ENCODE data around the gene TRPV5.

Gene TRPV5

DNA sequence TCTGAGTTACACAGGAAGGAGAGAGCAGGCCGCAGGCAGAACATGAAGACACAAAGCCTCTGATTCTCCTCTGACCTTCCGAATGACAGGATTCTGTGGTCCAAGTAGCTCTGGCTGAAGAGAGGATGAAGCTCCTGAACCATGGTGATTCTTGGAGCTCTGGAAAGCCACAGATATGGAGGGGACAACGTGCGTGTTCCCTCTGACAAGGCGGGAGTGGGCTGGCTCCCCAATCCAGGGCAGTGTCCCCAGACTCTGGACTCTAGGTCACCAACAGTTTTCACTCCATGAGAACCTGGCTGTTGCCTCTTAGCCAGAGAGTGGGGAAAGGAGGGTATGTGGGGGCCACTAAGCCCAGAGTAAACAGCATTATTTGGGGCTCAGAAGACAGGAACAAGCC, 40.6 kb downstream of the TRPV5 start:
- H3K4me3 ChIP-seq (ENCODE audit: low read depth, low read length) = no peak overlapping the region
- no peak for DNase-seq (ENCODE audit: low read depth)
- TF ChIP-seq, protein P1, sequence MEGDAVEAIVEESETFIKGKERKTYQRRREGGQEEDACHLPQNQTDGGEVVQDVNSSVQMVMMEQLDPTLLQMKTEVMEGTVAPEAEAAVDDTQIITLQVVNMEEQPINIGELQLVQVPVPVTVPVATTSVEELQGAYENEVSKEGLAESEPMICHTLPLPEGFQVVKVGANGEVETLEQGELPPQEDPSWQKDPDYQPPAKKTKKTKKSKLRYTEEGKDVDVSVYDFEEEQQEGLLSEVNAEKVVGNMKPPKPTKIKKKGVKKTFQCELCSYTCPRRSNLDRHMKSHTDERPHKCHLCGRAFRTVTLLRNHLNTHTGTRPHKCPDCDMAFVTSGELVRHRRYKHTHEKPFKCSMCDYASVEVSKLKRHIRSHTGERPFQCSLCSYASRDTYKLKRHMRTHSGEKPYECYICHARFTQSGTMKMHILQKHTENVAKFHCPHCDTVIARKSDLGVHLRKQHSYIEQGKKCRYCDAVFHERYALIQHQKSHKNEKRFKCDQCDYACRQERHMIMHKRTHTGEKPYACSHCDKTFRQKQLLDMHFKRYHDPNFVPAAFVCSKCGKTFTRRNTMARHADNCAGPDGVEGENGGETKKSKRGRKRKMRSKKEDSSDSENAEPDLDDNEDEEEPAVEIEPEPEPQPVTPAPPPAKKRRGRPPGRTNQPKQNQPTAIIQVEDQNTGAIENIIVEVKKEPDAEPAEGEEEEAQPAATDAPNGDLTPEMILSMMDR (IDR thresholded peaks at IDR 0.05; ENCODE audit: low read depth, low read length, missing control alignments) = no peak

DNA sequence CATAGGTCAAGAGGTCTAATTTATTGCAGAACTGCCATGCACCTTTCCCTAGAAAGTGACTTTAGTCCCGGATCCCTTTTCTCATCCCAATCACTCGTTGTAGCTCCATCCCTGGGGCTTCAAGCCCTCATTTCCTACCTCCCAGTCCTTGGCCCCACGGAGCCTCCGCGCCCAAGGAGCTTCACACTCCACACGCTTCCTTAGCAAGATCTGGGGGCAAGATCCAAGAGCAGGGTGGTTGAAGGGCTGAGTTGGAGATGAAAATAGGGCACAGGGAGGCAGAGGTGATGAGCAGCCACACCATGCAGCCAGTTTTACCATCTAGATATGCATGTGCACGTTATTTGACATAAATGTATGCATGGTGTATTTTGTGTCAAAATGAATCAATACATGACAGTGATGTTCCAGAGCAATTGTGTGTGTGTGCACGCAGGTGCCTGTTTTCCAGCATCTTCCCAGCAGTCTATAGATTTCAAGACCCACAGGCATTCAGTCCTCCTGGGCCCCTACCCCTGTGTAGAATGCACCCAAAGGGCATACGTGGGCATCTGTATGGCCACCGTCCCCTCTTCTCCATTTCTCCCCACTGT, 42.0 kb downstream of the TRPV5 start:
- no peak overlapping the region for H3K4me3 ChIP-seq (ENCODE audit: low read depth, low read length)
- TF ChIP-seq, protein P1 (IDR thresholded peaks at IDR 0.05; ENCODE audit: low read depth, low read length, missing control alignments) = no peak
- no peak for DNase-seq (ENCODE audit: low read depth)

DNA sequence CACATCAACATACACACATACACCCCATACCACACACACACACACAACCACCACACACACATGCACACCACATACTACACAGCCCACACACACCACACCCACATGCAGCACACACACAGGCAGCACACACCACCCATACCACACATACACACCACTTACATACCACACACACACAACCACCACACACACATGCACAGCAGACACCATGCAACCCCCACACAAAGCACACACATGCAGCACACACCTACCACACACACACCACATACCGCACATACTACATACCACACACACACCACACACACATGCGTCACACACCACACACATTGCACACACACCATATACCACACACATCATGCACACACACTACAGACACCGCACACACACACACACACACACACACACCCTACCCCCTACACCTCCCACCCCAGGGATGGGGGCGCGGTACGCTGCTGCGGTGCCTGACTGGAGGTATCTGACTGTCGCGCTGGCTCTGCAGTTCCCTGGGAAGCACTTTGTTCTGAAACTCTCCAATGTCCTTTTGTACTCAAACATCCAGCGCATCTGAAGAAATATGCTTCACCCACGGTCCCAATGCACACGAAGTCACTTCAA, 42.6 kb downstream of the TRPV5 start:
- TF ChIP-seq, protein P1 (IDR thresholded peaks at IDR 0.05; ENCODE audit: low read depth, low read length, missing control alignments) = no peak
- DNase-seq (ENCODE audit: low read depth) = no peak
- H3K4me3 ChIP-seq (ENCODE audit: low read depth, low read length) = no peak overlapping the region

DNA sequence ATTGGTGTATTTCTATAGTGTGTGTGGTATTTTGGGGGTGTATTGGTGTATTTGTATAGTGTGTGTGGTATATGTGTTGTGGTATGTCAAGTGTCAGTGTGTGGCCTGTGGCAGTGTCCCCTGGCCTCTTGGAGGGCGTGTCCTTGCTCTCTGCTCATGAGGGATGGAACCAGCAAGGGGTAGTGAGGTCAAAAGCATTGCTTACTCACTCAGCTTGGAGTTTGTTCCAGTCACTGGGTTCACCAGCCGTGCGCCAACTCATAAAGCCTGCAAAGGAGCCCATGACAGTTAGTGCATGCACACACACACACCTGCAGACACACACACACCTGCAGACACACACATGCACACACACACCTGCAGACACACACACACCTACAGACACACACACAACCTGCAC, 43.7 kb downstream of the TRPV5 start:
- DNase-seq (ENCODE audit: low read depth) = no peak
- H3K4me3 ChIP-seq (ENCODE audit: low read depth, low read length) = no peak overlapping the region
- TF ChIP-seq, protein P1 (IDR thresholded peaks at IDR 0.05; ENCODE audit: low read depth, low read length, missing control alignments) = no peak

DNA sequence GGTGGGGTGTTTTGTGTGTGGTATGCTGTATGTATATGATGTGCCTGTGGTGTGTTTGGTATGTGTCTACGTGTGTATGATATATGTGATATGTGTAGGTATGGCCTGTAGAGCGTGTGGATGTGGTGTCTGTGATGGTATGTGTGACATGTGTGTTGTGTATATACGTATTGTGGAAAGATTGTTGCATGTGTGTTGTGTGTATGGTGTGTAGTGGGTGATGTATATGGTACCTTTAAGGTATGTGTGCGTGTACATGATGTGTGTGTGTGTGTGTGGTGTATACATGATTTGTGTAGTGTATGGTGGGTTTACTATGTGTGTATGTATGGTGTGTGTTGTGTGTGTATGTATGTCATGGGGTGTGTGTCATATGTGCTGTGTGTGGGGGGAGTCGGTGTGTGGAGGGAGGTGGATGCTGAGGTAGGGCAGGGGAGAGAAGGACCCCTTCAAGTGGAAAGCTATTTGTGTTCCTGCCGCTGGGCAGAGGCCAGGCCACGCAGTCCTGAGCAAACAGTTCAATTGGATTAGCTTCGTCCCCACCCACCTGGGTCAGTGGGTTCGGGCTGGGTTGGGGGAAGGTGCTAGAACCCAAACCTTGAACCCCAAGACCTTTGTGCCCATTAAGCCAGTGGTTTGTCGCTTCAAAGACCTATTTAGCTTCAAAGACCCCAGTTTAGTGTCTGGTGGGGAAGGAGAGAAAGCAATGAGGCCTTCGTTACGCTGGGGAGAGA, 46.1 kb downstream of the TRPV5 start:
- no peak for DNase-seq (ENCODE audit: low read depth)
- TF ChIP-seq, protein P1 (IDR thresholded peaks at IDR 0.05; ENCODE audit: low read depth, low read length, missing control alignments) = no peak
- no peak overlapping the region for H3K4me3 ChIP-seq (ENCODE audit: low read depth, low read length)

DNA sequence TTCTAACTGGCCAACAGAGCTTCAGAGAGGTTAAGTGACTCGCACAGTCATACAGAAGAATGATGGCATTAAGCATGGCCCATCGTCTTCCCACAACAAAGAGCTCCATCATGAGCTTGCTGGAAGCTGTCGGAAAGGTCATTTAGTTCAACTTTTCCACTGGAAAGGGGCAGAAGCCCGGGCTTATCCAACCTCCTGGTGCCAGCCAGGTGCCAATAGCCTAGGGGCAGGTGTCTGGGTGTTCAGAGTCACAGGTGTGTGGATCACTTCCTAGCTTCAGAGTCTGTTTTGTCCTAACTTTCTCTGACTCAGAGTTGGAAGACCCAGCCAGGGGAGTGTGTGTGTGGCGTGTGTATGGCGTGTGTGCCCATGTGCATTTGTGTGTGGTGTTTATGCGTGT, 46.7 kb downstream of the TRPV5 start:
- TF ChIP-seq, protein P1 (IDR thresholded peaks at IDR 0.05; ENCODE audit: low read depth, low read length, missing control alignments) = no peak
- DNase-seq (ENCODE audit: low read depth) = no peak
- H3K4me3 ChIP-seq (ENCODE audit: low read depth, low read length) = no peak overlapping the region
